Parathyroid adenoma (tissue), 2 donors: ENCODE results near the gene MAD1L1.

Experiments
- H2AFZ ChIP-seq: fragments of 300-600 bp; sonication (generic); one replicate; pipeline ENCODE4 v1.7.0; 2017; ENCODE audit warnings: antibody characterized with exemption, mild to moderate bottlenecking
- H3K27ac ChIP-seq: fragments of 300-600 bp; sonication (generic); one replicate; pipeline ENCODE4 v1.7.0; 2017
- H3K27me3 ChIP-seq: fragments of 300-600 bp; sonication (generic); one replicate; pipeline ENCODE4 v1.7.0; 2017; ENCODE audit warnings: low read length; ENCODE audit not compliant: control insufficient read depth, insufficient read depth
- H3K36me3 ChIP-seq: fragments of 300-600 bp; sonication (generic); one replicate; pipeline ENCODE4 v1.7.0; 2017; ENCODE audit warnings: low read length; ENCODE audit not compliant: control insufficient read depth, insufficient read depth
- H3K4me1 ChIP-seq: fragments of 300-600 bp; sonication (generic); one replicate; pipeline ENCODE4 v1.7.0; 2017; ENCODE audit warnings: control low read depth
- H3K4me2 ChIP-seq: fragments of 300-600 bp; sonication (generic); one replicate; pipeline ENCODE4 v1.7.0; 2017; ENCODE audit warnings: low read length
- H3K4me3 ChIP-seq: fragments of 300-600 bp; sonication (generic); one replicate; pipeline ENCODE4 v1.7.0; 2017; ENCODE audit warnings: low read depth, low read length
- H3K79me2 ChIP-seq: fragments of 300-600 bp; sonication (generic); one replicate; pipeline ENCODE4 v1.7.0; 2017; ENCODE audit warnings: control low read depth
- H3K9ac ChIP-seq: fragments of 300-600 bp; sonication (generic); one replicate; pipeline ENCODE4 v1.7.0; 2017; ENCODE audit warnings: mild to moderate bottlenecking
- H3K9me3 ChIP-seq: fragments of 300-600 bp; sonication (generic); one replicate; pipeline ENCODE4 v1.7.0; 2017; ENCODE audit warnings: low read length; ENCODE audit not compliant: control insufficient read depth
- TF ChIP-seq, protein P1 (sequence below): fragments of 300-600 bp; sonication (generic); IDR thresholded peaks from one replicate; pipeline ENCODE4 v1.7.0; 2017; ENCODE audit warnings: antibody characterized with exemption, mild to moderate bottlenecking
- donor health status: primary hyperparathyroidism.

Gene MAD1L1

DNA sequence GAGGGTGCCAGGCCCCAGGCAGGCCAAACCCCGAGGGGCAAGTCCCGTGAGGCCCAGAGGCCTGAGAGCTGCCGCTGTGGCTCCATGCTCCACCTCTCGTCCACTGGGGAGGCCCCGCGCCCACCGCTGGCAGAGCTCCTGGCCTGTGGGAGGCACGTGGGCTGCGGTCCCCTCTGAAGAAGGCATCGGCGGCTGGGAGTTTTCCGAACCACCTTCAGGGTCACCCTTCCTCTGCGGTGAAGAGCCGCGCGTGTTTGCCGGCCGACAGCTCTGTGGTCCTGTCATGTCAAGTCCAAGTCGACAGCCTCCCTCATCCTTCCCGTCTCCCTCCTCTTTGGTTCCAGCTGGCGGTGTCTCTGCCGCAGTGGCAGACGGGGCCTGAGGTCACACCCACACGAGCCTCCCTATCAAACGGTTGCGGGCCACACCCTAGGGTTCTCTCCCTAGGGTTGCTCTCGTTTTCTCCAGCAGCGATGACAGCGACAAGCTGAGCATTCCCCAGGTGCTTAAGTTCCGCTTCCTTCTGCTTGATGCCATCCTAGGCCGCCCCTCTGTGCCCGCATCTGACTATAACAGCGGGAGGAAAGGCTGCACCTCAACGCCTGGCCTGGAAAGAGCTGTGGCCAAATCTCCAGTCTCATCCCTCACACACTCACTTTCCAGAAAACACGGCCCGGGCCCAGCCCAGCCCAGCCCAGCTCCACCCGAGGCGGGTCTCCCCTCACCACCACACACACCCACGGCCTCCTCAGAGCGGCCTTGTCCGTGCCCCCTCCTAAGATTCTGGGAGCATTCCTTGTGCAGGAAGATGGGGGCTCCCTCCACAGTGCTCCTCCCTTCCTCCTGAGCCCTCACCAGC is 377.6 kb downstream of the MAD1L1 start:
- H3K27ac ChIP-seq = no peak overlapping the region
- H3K36me3 ChIP-seq = no peaks in the 10 kb centered on the region
- H3K79me2 ChIP-seq = no peaks in the 10 kb centered on the region
- no peak overlapping the region for H3K4me3 ChIP-seq
- TF ChIP-seq, protein P1, sequence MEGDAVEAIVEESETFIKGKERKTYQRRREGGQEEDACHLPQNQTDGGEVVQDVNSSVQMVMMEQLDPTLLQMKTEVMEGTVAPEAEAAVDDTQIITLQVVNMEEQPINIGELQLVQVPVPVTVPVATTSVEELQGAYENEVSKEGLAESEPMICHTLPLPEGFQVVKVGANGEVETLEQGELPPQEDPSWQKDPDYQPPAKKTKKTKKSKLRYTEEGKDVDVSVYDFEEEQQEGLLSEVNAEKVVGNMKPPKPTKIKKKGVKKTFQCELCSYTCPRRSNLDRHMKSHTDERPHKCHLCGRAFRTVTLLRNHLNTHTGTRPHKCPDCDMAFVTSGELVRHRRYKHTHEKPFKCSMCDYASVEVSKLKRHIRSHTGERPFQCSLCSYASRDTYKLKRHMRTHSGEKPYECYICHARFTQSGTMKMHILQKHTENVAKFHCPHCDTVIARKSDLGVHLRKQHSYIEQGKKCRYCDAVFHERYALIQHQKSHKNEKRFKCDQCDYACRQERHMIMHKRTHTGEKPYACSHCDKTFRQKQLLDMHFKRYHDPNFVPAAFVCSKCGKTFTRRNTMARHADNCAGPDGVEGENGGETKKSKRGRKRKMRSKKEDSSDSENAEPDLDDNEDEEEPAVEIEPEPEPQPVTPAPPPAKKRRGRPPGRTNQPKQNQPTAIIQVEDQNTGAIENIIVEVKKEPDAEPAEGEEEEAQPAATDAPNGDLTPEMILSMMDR = no peak
- H3K27me3 ChIP-seq = no peaks in the 10 kb centered on the region
- H3K9me3 ChIP-seq = no peaks in the 10 kb centered on the region
- H3K4me2 ChIP-seq = no peak overlapping the region
- H3K9ac ChIP-seq = no peak overlapping the region
- H3K4me1 ChIP-seq = no peaks in the 10 kb centered on the region
- H2AFZ ChIP-seq = no peak overlapping the region

DNA sequence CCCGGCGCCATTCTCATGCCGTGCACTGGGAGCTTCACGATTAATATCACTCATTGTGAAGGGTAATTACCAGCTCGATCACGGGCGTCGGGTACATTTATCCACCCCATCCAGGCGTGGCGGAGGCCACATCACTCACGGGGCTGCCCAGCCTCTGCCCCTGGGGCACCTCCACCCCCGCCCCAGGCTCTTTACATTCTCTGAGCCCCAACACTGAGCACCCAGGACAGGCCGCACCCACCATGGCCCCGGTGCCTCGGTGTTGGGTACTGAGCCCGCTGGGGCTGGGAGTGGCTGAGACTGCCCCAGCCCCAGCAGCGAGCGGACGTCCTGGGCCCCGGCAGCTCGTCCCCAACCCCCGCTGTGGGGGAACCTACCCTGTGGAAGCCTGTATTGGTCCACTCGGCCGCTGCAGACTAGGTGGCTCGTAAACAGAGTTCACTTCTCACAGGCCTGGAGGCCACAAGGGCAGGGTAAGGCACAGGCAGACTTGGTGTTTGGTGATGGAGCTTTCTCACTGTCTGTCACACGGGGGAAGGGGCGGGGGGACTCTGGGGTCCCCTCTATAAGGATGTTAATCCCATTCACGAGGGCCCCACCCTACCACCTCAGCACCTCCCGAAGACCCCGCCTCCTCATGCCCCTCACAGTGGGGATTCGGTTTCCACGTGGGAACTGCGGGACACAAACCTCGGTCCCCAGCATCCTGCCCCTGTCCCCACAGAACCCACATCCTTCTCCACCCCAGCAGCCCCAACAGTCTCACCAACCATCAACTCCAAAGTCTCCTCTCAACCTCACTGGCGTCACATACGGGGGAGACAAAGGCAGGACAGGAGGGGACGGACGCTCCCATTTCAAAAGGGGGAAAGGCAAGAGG is 378.5 kb downstream of the MAD1L1 start:
- H3K4me2 ChIP-seq = no peak overlapping the region
- no peaks in the 10 kb centered on the region for H3K9me3 ChIP-seq
- no peaks in the 10 kb centered on the region for H3K27me3 ChIP-seq
- TF ChIP-seq, protein P1 = no peak
- no peaks in the 10 kb centered on the region for H3K36me3 ChIP-seq
- H2AFZ ChIP-seq = no peak overlapping the region
- H3K4me3 ChIP-seq = no peak overlapping the region
- H3K79me2 ChIP-seq = no peaks in the 10 kb centered on the region
- no peaks in the 10 kb centered on the region for H3K4me1 ChIP-seq
- no peak overlapping the region for H3K27ac ChIP-seq
- H3K9ac ChIP-seq = no peak overlapping the region

DNA sequence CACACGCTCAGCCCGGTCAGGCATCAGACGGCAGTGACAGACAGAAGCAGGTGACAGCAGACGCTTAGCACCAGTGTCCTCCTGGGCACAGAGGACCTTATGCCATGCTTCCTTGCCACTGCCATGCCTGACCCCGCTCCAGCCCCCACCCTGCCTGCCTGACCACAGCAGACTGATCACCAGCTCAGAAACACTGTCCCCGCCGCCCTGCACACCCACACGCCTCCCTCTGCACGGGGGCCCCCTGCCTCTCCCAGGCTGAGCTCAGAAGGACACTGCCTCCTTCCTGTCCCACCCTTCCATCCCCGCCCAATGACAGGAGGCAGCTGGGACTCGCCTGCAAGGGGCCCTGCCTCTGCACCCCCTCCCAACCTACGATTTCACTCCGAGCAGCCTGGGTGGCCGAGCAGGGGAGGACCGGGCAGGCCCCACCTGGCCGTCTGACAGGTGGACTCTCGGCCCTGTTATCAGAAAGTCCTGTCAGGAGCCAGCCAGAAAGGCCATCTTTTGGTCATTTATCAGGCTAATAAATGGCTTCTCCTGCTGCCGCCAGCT is 379.2 kb downstream of the MAD1L1 start:
- no peaks in the 10 kb centered on the region for H3K4me1 ChIP-seq
- H3K4me3 ChIP-seq = no peak overlapping the region

DNA sequence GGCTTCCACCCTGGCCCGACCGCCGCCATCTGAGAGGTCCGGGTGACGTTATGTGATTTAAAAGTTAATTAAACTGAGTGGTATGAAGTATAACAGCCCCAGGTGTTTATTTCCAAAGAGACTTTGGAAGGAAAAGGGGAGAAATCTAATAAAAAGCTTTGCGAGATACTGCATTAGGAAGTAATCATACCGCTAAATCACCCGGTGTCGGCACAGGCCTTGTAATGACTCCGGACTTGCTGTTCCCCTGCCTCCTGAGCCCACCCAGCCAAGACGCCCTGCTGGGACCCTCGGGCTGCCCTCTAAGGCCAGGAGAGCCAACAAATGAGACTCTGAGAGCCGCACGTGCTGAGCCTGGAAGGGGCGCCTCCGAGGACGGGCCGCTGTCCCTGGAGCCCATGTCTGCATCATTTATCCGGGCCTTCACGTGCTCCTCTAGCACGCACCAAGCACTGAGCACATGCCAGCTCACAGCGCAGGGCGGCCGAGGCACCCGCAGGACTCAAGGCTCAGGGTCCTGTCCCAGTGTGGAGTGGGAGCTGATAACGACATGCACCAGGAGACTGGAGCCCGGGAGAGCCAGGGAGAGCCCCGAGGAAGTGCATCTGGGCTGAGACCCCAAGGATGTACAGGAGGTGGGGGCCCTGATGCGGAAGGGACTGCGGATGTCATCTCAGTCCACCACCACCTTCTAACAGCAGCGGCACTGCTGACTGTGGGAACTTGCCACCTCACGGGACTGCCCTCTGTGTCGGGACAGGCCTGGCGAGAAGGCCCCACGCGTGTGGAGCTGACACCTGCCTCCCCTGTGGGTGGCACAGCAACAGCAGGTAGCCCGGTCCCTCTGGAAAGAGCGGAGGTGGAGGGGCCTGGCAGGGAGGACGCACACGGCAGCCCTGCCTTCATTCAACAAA is 380.0 kb downstream of the MAD1L1 start:
- Histone ChIP-seq H3K79me2 (no peaks in the 10 kb centered on the region), H3K9me3 (no peaks in the 10 kb centered on the region), H3K27ac (no peak overlapping the region), H3K27me3 (no peaks in the 10 kb centered on the region), H3K4me3 (no peak overlapping the region), H2AFZ (no peak overlapping the region), H3K4me2 (no peak overlapping the region), H3K9ac (no peak overlapping the region), H3K4me1 (no peaks in the 10 kb centered on the region), H3K36me3 (no peaks in the 10 kb centered on the region)
- TF ChIP-seq, protein P1 = no peak

More for the DNA sequence above, 379.2 kb downstream of the MAD1L1 start:
- no peaks in the 10 kb centered on the region for H3K9me3 ChIP-seq
- H2AFZ ChIP-seq = no peak overlapping the region
- no peaks in the 10 kb centered on the region for H3K36me3 ChIP-seq
- no peaks in the 10 kb centered on the region for H3K27me3 ChIP-seq
- H3K4me2 ChIP-seq = no peak overlapping the region
- no peaks in the 10 kb centered on the region for H3K79me2 ChIP-seq
- H3K9ac ChIP-seq = no peak overlapping the region
- no peak overlapping the region for H3K27ac ChIP-seq
- TF ChIP-seq, protein P1 = no peak
